HCT116 (cell line): ENCODE measurements around the gene RPL39L.

Source experiments
- ATF3 ChIP-seq: IDR thresholded peaks from 2 replicates; pipeline ENCODE4 v1.6.1; 2012
- CTCF ChIP-seq, 3 experiments: fragments of 200-600 bp in 1 of 3; sonication (generic) in 1 of 3; IDR thresholded peaks in 2 of 3; conservative IDR thresholded peaks in 1 of 3; 2 replicates each; pipeline ENCODE4 v1.5.1; 2012 to 2017; ENCODE audit warnings: low read depth in 2 of 3, low read length in 2 of 3, antibody characterized with exemption in 1 of 3, borderline replicate concordance in 1 of 3, control low read depth in 1 of 3, mild to moderate bottlenecking in 1 of 3, mixed read lengths in 1 of 3, mixed run types in 1 of 3, moderate library complexity in 1 of 3; ENCODE audit not compliant: insufficient read depth in 1 of 3
- FOSL1 ChIP-seq: IDR thresholded peaks from 2 replicates; pipeline ENCODE4 v1.6.1; 2012; ENCODE audit warnings: low read depth
- POLR2A ChIP-seq: IDR thresholded peaks from 2 replicates; pipeline ENCODE4 v1.7.0; 2011; ENCODE audit warnings: borderline replicate concordance; ENCODE audit not compliant: insufficient read depth, insufficient read length; ENCODE audit errors: extremely low read depth
- POLR2AphosphoS5 ChIP-seq: IDR thresholded peaks from 2 replicates; pipeline ENCODE4 v1.6.1; 2011; ENCODE audit warnings: mild to moderate bottlenecking, low read depth, low read length, moderate library complexity
- REST ChIP-seq: IDR thresholded peaks from 2 replicates; pipeline ENCODE4 v1.6.1; 2012; ENCODE audit warnings: low read depth
- SIN3A ChIP-seq: IDR thresholded peaks from 2 replicates; pipeline ENCODE4 v1.6.1; 2012; ENCODE audit warnings: low read depth
- TCF7L2 ChIP-seq: IDR thresholded peaks from 2 replicates; pipeline ENCODE4 v1.7.0; 2011; ENCODE audit warnings: borderline replicate concordance, inconsistent platforms; ENCODE audit not compliant: insufficient read depth, insufficient read length; ENCODE audit errors: extremely low read depth

GRCh38 chr3:187084126-187084525 is 55.2 kb downstream of the RPL39L start:
- TF ChIP-seq ATF3 (no peak), CTCF (IDR thresholded peaks at IDR 0.05 in 2 of 3, conservative IDR thresholded peaks at IDR 0.05 in 1 of 3; ENCODE audit: borderline replicate concordance in 1 of 3, insufficient read depth in 1 of 3, low read depth in 2 of 3, low read length in 2 of 3) (no peak), TCF7L2 (no peak), REST (no peak), POLR2A (no peak), POLR2AphosphoS5 (no peak), SIN3A (no peak), FOSL1 (no peak)
